Measurements from ENCODE around the gene HTRA1.

The HTRA1 gene

DNA sequence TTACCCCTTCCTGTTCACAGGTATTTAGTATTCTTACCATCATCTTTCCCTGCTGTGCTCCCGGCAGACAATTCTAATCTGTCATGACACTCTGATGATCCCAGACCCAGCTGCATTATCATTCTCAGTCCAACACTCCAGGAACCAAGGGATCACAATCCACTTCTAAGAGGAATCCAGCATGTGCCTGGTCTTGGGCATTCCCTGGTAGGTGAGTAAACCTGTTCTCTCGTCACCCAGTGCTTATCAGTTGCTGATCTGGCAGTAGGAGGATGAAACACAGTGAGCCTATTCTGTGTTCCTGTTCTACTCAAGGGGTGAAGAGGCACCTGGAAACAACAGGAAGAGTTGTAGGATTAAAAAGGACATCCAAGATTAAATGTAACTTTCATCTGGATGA lies 97.9 kb downstream of the HTRA1 start:
- DNase-seq = no peak

- DNase-seq = no peak
These were observed 99.0 kb downstream of the HTRA1 start, which contains the start of gene DMBT1 for GRCh38 chr10:122560279-122560804. Gene DMBT1 (plus strand): TSS chr10:122560754. CDS start chr10:122560771, 17 bp downstream.

- DNase-seq = no peak
These were observed 99.9 kb downstream of the HTRA1 start for GRCh38 chr10:122561212-122561611.

DNA sequence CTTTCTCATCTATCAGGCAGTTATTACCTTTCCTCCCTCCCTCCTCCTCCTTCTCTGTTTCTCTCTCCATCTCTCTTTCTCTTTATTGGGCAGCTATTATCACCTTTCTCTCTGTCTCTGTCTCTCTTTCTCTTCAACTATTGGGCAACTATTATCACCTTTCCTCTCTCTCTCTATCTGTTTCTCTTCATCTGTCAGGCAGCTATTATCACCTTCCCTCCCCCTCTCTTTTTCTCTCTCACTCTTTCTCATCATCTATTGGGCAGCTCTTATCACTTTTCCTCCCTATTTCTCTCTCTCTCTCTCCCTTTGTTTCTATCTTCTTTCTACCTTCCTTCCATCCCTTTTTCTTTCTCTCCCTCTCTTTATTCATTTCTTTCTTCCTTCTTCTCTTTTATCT lies 100.4 kb downstream of the HTRA1 start:
- no peak for DNase-seq
